Activated CD4-positive, alpha-beta memory T cell treated with anti-CD3 and anti-CD28 coated beads, Interleukin-2, amount 10 ng/mL, durations not matched to agents 7 days and 5 days (primary cell): ENCODE results near the gene USP9X. TPM values are rescaled to one million over a fixed set of nuclear protein-coding genes. Genes with fewer than 3 reads are reported as not detected.
"Not testable (repeated sequence)": the region's sequence is repeated elsewhere in the genome, so short reads cannot be mapped to it uniquely, and the experiment has no call there.

Experiments used
- CTCF ChIA-PET: fragments of 350-600 bp; sonication (Branson Sonifier 250); formaldehyde crosslinking; loops from one replicate; lab custom pipeline; 2021; ENCODE audit warnings: antibody characterized with exemption, inconsistent platforms; lab: Charles Lee
- POLR2A ChIA-PET: fragments of 350-600 bp; sonication (Branson Sonifier 250); formaldehyde crosslinking; loops from one replicate; lab custom pipeline; 2021; ENCODE audit warnings: antibody characterized with exemption; lab: Charles Lee
- DNase-seq: peaks from one replicate; pipeline ENCODE4 v3.0.0-alpha.2; 2020
- H3K27ac Mint-ChIP-seq: one replicate; pipeline ENCODE4 v1.8.0; 2021; ENCODE audit warnings: mild to moderate bottlenecking, mixed read lengths
- H3K27me3 Mint-ChIP-seq: one replicate; pipeline ENCODE4 v1.8.0; 2021; ENCODE audit warnings: mixed read lengths
- H3K36me3 Mint-ChIP-seq: one replicate; pipeline ENCODE4 v1.8.0; 2021; ENCODE audit warnings: low read depth, mixed read lengths
- H3K4me1 Mint-ChIP-seq: one replicate; pipeline ENCODE4 v1.8.0; 2021; ENCODE audit warnings: mixed read lengths
- H3K4me3 Mint-ChIP-seq: one replicate; pipeline ENCODE4 v1.8.0; 2021; ENCODE audit warnings: mild to moderate bottlenecking, mixed read lengths
- H3K9me3 Mint-ChIP-seq: one replicate; pipeline ENCODE4 v1.8.0; 2021; ENCODE audit warnings: mixed read lengths
- total RNA-seq, 2 experiments: library from RNA; stranded (reverse); gene quantifications; one replicate each; pipeline ENCODE4 v1.2.3, GENCODE V29; 2021

USP9X gene
- total RNA-seq, 2 experiments from 2014 or later: 43.9 to 45.9 TPM

- peaks cover 9% of the 10 kb centered on the region for H3K4me1 Mint-ChIP-seq
- POLR2A ChIA-PET: interaction anchor here (1.0 kb wide), 1 partner anchor 62 kb away, joined by 3 read pairs; no protein-coding TSS in a partner anchor
- no peak overlapping the region for H3K4me3 Mint-ChIP-seq
- peaks cover 27% of the 10 kb centered on the region for H3K36me3 Mint-ChIP-seq
- no peak overlapping the region for H3K27ac Mint-ChIP-seq
- CTCF ChIA-PET: no interaction called here
- no peak for DNase-seq
- H3K27me3 Mint-ChIP-seq: no peaks in the 10 kb centered on the region
- H3K9me3 Mint-ChIP-seq: no peaks in the 10 kb centered on the region
Measured at GRCh38 chrX:41145920-41146608, 60.8 kb downstream of the USP9X start.

- CTCF ChIA-PET: no interaction called here
- Mint-ChIP-seq H3K4me3 (no peak overlapping the region), H3K4me1 (peaks cover 9% of the 10 kb centered on the region), H3K27ac (no peak overlapping the region), H3K36me3 (peaks cover 31% of the 10 kb centered on the region), H3K27me3 (no peaks in the 10 kb centered on the region), H3K9me3 (no peaks in the 10 kb centered on the region)
- DNase-seq: no peak
- POLR2A ChIA-PET: no interaction called here
Measured at GRCh38 chrX:41148553-41148952, 63.3 kb downstream of the USP9X start.

GRCh38 chrX:41150043-41150442 lies 64.8 kb downstream of the USP9X start:
- no peak overlapping the region for H3K27ac Mint-ChIP-seq
- POLR2A ChIA-PET: no interaction called here
- no peaks in the 10 kb centered on the region for H3K27me3 Mint-ChIP-seq
- H3K4me1 Mint-ChIP-seq: peaks cover 9% of the 10 kb centered on the region
- H3K36me3 Mint-ChIP-seq: peaks cover 35% of the 10 kb centered on the region
- H3K4me3 Mint-ChIP-seq: no peak overlapping the region
- CTCF ChIA-PET: no interaction called here
- no peaks in the 10 kb centered on the region for H3K9me3 Mint-ChIP-seq
- DNase-seq: no peak

GRCh38 chrX:41151726-41152125 lies 66.5 kb downstream of the USP9X start:
- POLR2A ChIA-PET, H3K27ac Mint-ChIP-seq: not testable (repeated sequence)

GRCh38 chrX:41152221-41152620 lies 67.0 kb downstream of the USP9X start:
- peaks cover 35% of the 10 kb centered on the region for H3K36me3 Mint-ChIP-seq
- H3K4me3 Mint-ChIP-seq: no peak overlapping the region
- no peak overlapping the region for H3K27ac Mint-ChIP-seq
- no peaks in the 10 kb centered on the region for H3K4me1 Mint-ChIP-seq
- no peaks in the 10 kb centered on the region for H3K27me3 Mint-ChIP-seq
- CTCF ChIA-PET: interaction anchor here (0.9 kb wide), 1 partner anchor 37 kb away, joined by 3 read pairs; no protein-coding TSS in a partner anchor
- no peaks in the 10 kb centered on the region for H3K9me3 Mint-ChIP-seq
- DNase-seq: no peak
- POLR2A ChIA-PET: interaction anchor here (0.7 kb wide), 1 partner anchor 18 kb away, joined by 3 read pairs; no protein-coding TSS in a partner anchor

More at GRCh38 chrX:41151726-41152125, 66.5 kb downstream of the USP9X start:
- H3K9me3 Mint-ChIP-seq, DNase-seq, H3K27me3 Mint-ChIP-seq, H3K4me3 Mint-ChIP-seq, H3K4me1 Mint-ChIP-seq: not testable (repeated sequence)
- CTCF ChIA-PET: interaction anchor here (0.9 kb wide), 1 partner anchor 36 kb away, joined by 3 read pairs; no protein-coding TSS in a partner anchor
- H3K36me3 Mint-ChIP-seq: peaks cover 32% of the 10 kb centered on the region

GRCh38 chrX:41153448-41153847 lies 68.2 kb downstream of the USP9X start:
- CTCF ChIA-PET: no interaction called here
- H3K9me3 Mint-ChIP-seq: no peaks in the 10 kb centered on the region
- H3K36me3 Mint-ChIP-seq: peaks cover 35% of the 10 kb centered on the region
- no peaks in the 10 kb centered on the region for H3K27me3 Mint-ChIP-seq
- no peaks in the 10 kb centered on the region for H3K4me1 Mint-ChIP-seq
- no peak for DNase-seq
- no peak overlapping the region for H3K27ac Mint-ChIP-seq
- H3K4me3 Mint-ChIP-seq: no peak overlapping the region
- POLR2A ChIA-PET: no interaction called here

- H3K9me3 Mint-ChIP-seq: no peaks in the 10 kb centered on the region
- no peaks in the 10 kb centered on the region for H3K4me1 Mint-ChIP-seq
- no peaks in the 10 kb centered on the region for H3K27me3 Mint-ChIP-seq
- H3K27ac Mint-ChIP-seq: no peak overlapping the region
- H3K4me3 Mint-ChIP-seq: no peak overlapping the region
- ChIA-PET POLR2A (no interaction called here), CTCF (no interaction called here)
- DNase-seq: no peak
- H3K36me3 Mint-ChIP-seq: peaks cover 35% of the 10 kb centered on the region
Measured at GRCh38 chrX:41153957-41154356, 68.7 kb downstream of the USP9X start.

GRCh38 chrX:41164449-41164848 lies 79.2 kb downstream of the USP9X start:
- no peak overlapping the region for H3K27ac Mint-ChIP-seq
- no peaks in the 10 kb centered on the region for H3K27me3 Mint-ChIP-seq
- CTCF ChIA-PET: interaction anchor here (1.0 to 3.6 kb wide), 2 partner anchors 16 to 49 kb away, joined by 3 to 14 read pairs; no protein-coding TSS in a partner anchor
- H3K4me1 Mint-ChIP-seq: peaks cover 2% of the 10 kb centered on the region
- H3K9me3 Mint-ChIP-seq: no peaks in the 10 kb centered on the region
- no peak overlapping the region for H3K4me3 Mint-ChIP-seq
- peaks cover 30% of the 10 kb centered on the region for H3K36me3 Mint-ChIP-seq
- no peak for DNase-seq
- POLR2A ChIA-PET: no interaction called here

GRCh38 chrX:41167888-41168287 lies 82.6 kb downstream of the USP9X start:
- no peak overlapping the region for H3K27ac Mint-ChIP-seq
- POLR2A ChIA-PET: no interaction called here
- H3K9me3 Mint-ChIP-seq: no peaks in the 10 kb centered on the region
- H3K27me3 Mint-ChIP-seq: no peaks in the 10 kb centered on the region
- peaks cover 2% of the 10 kb centered on the region for H3K4me1 Mint-ChIP-seq
- CTCF ChIA-PET: interaction anchor here (1.0 kb wide), 1 partner anchor 13 kb away, joined by 3 read pairs; no protein-coding TSS in a partner anchor
- no peak overlapping the region for H3K4me3 Mint-ChIP-seq
- DNase-seq: no peak
- peaks cover 50% of the 10 kb centered on the region for H3K36me3 Mint-ChIP-seq

- no peak overlapping the region for H3K27ac Mint-ChIP-seq
- H3K4me3 Mint-ChIP-seq: no peak overlapping the region
- DNase-seq: no peak
- H3K9me3 Mint-ChIP-seq: no peaks in the 10 kb centered on the region
- POLR2A ChIA-PET: no interaction called here
- peaks cover 28% of the 10 kb centered on the region for H3K4me1 Mint-ChIP-seq
- no peaks in the 10 kb centered on the region for H3K27me3 Mint-ChIP-seq
- CTCF ChIA-PET: no interaction called here
- peaks cover 37% of the 10 kb centered on the region for H3K36me3 Mint-ChIP-seq
Measured at GRCh38 chrX:41176263-41176662, 91.0 kb downstream of the USP9X start.

GRCh38 chrX:41177297-41177696 lies 92.1 kb downstream of the USP9X start:
- H3K9me3 Mint-ChIP-seq: no peaks in the 10 kb centered on the region
- H3K36me3 Mint-ChIP-seq: peaks cover 32% of the 10 kb centered on the region
- no peak overlapping the region for H3K4me3 Mint-ChIP-seq
- no peak for DNase-seq
- no peak overlapping the region for H3K27ac Mint-ChIP-seq
- ChIA-PET CTCF (interaction anchor here (0.7 kb wide), 1 partner anchor 299 kb away, joined by 3 read pairs; no protein-coding TSS in a partner anchor), POLR2A (interaction anchor here (1.3 kb wide), 1 partner anchor 11 kb away, joined by 3 read pairs; no protein-coding TSS in a partner anchor)
- no peaks in the 10 kb centered on the region for H3K27me3 Mint-ChIP-seq
- peaks cover 31% of the 10 kb centered on the region for H3K4me1 Mint-ChIP-seq

GRCh38 chrX:41178201-41178600 lies 93.0 kb downstream of the USP9X start:
- H3K27ac Mint-ChIP-seq: no peak overlapping the region
- H3K36me3 Mint-ChIP-seq: peaks cover 25% of the 10 kb centered on the region
- ChIA-PET POLR2A (interaction anchor here (1.3 kb wide), 1 partner anchor 12 kb away, joined by 3 read pairs; no protein-coding TSS in a partner anchor), CTCF (no interaction called here)
- H3K4me3 Mint-ChIP-seq: no peak overlapping the region
- H3K9me3 Mint-ChIP-seq: no peaks in the 10 kb centered on the region
- H3K27me3 Mint-ChIP-seq: no peaks in the 10 kb centered on the region
- H3K4me1 Mint-ChIP-seq: peaks cover 33% of the 10 kb centered on the region
- DNase-seq: no peak

- POLR2A ChIA-PET: interaction anchor here (0.7 to 1.3 kb wide), 2 partner anchors 15 to 153 kb away, joined by 3 read pairs; no protein-coding TSS in a partner anchor
- peaks cover 43% of the 10 kb centered on the region for H3K4me1 Mint-ChIP-seq
- peaks cover 30% of the 10 kb centered on the region for H3K36me3 Mint-ChIP-seq
- CTCF ChIA-PET: interaction anchor here (0.5 to 3.5 kb wide), 19 partner anchors 9 to 917 kb away, joined by 3 to 28 read pairs (median 4); no protein-coding TSS in a partner anchor
- H3K27ac Mint-ChIP-seq: peak overlapping the region; percentile 70
- H3K4me3 Mint-ChIP-seq: no peak overlapping the region
- DNase-seq: peak; percentile 48
- no peaks in the 10 kb centered on the region for H3K27me3 Mint-ChIP-seq
- H3K9me3 Mint-ChIP-seq: no peaks in the 10 kb centered on the region
Measured at GRCh38 chrX:41180194-41180908, 95.1 kb downstream of the USP9X start.
